Activated naive CD4-positive, alpha-beta T cell treated with Interleukin-2 at 50 U/mL for 16 hours (primary cell): ENCODE measurements around the gene EXD1.
"Not testable (repeated sequence)": the region's sequence is repeated elsewhere in the genome, so short reads cannot be mapped to it uniquely, and the experiment has no call there.

Experiments used
- DNase-seq: peaks from one replicate; pipeline ENCODE4 v3.0.0-alpha.2; 2020

Gene EXD1

DNA sequence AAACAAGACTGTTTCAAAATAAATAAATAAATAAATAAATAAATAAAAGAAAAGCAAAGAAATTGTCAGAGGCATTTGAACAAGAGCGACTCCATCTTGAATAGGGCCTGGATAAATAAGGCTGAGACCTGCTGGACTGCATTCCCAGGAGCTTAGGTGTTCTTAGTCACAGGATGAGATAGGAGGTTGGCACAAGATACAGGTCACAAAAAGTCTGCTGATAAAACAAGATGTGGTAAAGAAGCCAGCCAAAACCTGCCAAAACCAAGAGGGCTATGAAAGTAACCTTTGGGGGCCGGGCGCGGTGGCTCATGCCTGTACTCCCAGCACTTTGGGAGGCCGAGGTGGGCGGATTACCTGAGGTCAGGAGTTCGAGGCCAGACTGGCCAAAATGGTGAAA lies 91.4 kb downstream of the EXD1 start:
- not testable (repeated sequence) for DNase-seq

DNA sequence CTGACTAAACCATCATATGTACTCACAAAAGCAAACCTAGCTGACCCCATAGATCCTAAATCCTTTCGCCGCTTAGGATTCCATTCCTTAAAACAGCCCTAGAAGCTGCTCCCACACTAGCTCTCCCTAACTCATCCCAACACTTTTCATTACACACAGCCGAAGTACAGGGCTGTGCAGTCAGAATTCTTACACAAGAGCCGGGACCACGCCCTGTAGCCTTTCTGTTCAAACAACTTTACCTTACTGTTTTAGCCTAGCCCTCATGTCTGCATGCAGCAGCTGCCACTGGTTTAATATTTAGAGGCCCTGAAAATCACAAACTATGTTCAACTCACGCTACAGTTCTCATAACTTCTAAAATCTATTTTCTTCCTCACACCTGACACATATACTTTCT lies 95.0 kb downstream of the EXD1 start:
- DNase-seq = not testable (repeated sequence)

DNA sequence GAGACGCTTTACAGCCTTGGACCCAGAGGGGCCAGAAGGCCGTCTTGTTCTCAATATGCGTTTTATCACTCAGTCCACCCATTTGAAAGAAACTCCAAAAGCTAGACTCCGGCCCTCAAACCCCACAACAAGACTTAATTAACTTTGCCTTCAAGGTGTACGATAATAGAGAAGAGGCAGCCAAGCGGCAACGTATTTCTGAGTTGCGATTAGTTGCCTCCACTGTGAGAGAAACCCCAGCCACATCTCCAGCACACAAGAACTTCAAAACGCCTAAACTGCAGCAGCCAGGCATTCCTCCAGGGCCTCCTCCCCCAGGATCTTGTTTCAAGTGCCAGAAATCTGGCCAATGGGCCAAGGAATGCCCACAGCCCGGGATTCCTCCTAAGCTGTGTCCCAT lies 97.1 kb downstream of the EXD1 start:
- no peak for DNase-seq
